Adipose tissue (tissue), 3 donors: Measurements from ENCODE around the gene SLC2A9. TPM values are rescaled to one million over a fixed set of nuclear protein-coding genes. Genes with fewer than 3 reads are reported as not detected.

Source experiments
- polyA plus RNA-seq, 3 donors: library from polyadenylated mRNA; stranded (reverse); fragments of 200-250 nt; gene quantifications; one replicate each; pipeline ENCODE4 v1.2.3, GENCODE V29; 2013
- donor health status: healthy with polysubstance abuse.
- donor health status: Bipolar disorder and iron deficiency.
- donor health status: healthy.

The SLC2A9 gene
- polyA plus RNA-seq, 3 donors = 2.0 to 6.5 (median 2.5) TPM

Other genes starting within 250 kb of the SLC2A9 start
- gene DRD5, start 239.9 kb downstream of the SLC2A9 start, polyA plus RNA-seq = under 1 TPM in 1 of 3 donors, not detected in 2; 0.03 TPM
- gene WDR1, start 95.3 kb upstream of the SLC2A9 start, polyA plus RNA-seq = 100 to 1,000 TPM in 1 of 3 donors, 10 to 100 TPM in 2; 52.1 to 153 (median 90.1) TPM